ENCODE measurements around the gene KIZ. TPM values are rescaled to one million over a fixed set of nuclear protein-coding genes. Genes with fewer than 3 reads are reported as not detected.

The KIZ gene
- total and polyA plus RNA-seq, 7 experiments from 2014 or later = 15.6 to 49.6 (median 32.5) TPM

DNA sequence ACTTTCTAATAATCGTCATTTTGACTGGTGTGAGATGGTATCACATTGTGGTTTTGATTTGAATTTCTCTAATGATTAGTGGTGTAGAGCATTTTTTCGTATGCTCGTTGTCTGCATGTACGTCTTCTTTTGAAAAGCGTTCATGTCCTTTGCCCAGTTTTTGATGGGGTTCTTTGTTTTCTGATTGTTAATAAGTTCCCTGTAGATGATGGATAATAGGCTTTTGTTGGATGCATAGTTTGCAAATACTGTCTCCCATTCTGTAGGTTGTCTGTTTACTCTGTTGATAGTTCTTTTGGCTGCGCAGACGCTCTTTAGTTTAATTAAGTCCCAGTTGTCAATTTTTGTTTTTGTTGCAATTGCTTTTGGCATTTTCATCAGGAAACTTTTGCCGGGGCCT, 144.9 kb downstream of the KIZ start:
- DNase-seq (no peak), ATAC-seq (no peak)
- Histone ChIP-seq H3K27me3 (ENCODE audit: control insufficient read depth in 2 of 2, insufficient read depth in 2 of 2, low read length in 2 of 2) (no peaks in the 10 kb centered on the region), H3K27ac (ENCODE audit: low read depth, low read length) (no peak overlapping the region), H3K4me1 (ENCODE audit: control insufficient read depth in 2 of 2, insufficient read depth in 2 of 2, low read length in 2 of 2) (no peaks in the 10 kb centered on the region), H3K4me3 (ENCODE audit: low read length) (no peak overlapping the region), H3K9me3 (ENCODE audit: control insufficient read depth in 2 of 3, low read length in 3 of 3) (no peaks in the 10 kb centered on the region), H3K36me3 (ENCODE audit: control insufficient read depth in 2 of 3, insufficient read depth in 3 of 3, low read length in 3 of 3) (no peaks in the 10 kb centered on the region)
- peaks cover 0 to 9% (median 4%) of the 10 kb centered on the region in 5 donors for H3K36me3 Mint-ChIP-seq
- POLR2A ChIA-PET = no interaction called here
- CTCF ChIA-PET = no interaction called here
- no peak overlapping the region for H3K27ac Mint-ChIP-seq
- intact Hi-C loops (cut with micrococcal nuclease) = no loop called here
- peaks cover 0 to 36% (median 20%) of the 10 kb centered on the region in 5 donors for H3K27me3 Mint-ChIP-seq
- H3K9me3 Mint-ChIP-seq = peaks cover 0 to 11% (median 6%) of the 10 kb centered on the region in 11 donors
- no peaks in the 10 kb centered on the region for H3K4me1 Mint-ChIP-seq
- no peak overlapping the region for H3K4me3 Mint-ChIP-seq

DNA sequence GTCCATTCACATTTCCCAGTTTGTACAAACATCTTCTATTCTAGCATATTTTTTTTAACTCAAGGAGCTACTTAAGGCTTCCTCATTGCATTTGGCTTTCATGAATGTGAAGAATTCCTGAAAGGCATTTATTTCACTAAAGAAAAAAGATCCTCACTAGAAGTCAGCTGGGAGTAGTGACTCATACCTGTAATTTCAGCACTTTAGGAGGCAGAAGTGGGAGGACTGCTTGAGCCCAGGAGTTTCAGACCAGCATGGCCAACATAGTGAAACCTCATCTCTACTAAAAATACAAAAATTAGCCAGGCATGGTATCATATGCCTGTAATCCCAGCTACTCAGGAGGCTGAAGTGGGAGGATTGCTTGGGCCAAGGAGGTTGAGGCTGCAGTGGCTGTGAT, 146.4 kb downstream of the KIZ start:
- H3K9me3 ChIP-seq (ENCODE audit: control insufficient read depth in 2 of 3, low read length in 3 of 3) = no peaks in the 10 kb centered on the region
- ATAC-seq (no peak), DNase-seq (no peak)
- Mint-ChIP-seq H3K27me3 (peaks cover 0 to 36% (median 20%) of the 10 kb centered on the region in 5 donors), H3K27ac (no peak overlapping the region), H3K4me1 (no peaks in the 10 kb centered on the region), H3K36me3 (peaks cover 0 to 9% (median 4%) of the 10 kb centered on the region in 5 donors), H3K9me3 (peaks cover 0 to 11% (median 6%) of the 10 kb centered on the region in 11 donors), H3K4me3 (no peak overlapping the region)
- intact Hi-C loops (cut with micrococcal nuclease) = no loop called here
- H3K4me1 ChIP-seq (ENCODE audit: control insufficient read depth in 2 of 2, insufficient read depth in 2 of 2, low read length in 2 of 2) = no peaks in the 10 kb centered on the region
- ChIA-PET POLR2A (no interaction called here), CTCF (no interaction called here)
- H3K36me3 ChIP-seq (ENCODE audit: control insufficient read depth in 2 of 3, insufficient read depth in 3 of 3, low read length in 3 of 3) = no peaks in the 10 kb centered on the region
- no peaks in the 10 kb centered on the region for H3K27me3 ChIP-seq (ENCODE audit: control insufficient read depth in 2 of 2, insufficient read depth in 2 of 2, low read length in 2 of 2)
- H3K4me3 ChIP-seq (ENCODE audit: low read length) = no peak overlapping the region
- no peak overlapping the region for H3K27ac ChIP-seq (ENCODE audit: low read depth, low read length)

DNA sequence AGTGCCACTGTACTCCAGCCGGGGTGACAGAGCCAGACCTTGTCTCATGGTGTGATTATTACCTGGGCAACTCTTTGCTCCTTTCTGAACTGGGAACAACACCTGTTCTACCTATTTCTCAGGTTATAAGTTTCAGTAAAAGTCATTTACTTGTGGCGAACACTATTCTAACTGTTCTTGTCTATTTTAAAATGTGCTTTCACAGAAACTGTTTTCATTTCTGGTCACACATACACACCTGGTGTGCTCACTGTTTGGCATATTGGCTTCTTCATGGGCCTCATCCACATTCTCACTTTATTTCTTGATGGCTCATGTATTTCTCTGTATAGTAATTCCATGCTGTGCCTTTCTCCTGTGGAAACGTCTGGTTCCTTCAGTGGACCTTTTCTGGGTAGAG, 146.8 kb downstream of the KIZ start:
- peaks cover 0 to 9% (median 4%) of the 10 kb centered on the region in 5 donors for H3K36me3 Mint-ChIP-seq
- no peaks in the 10 kb centered on the region for H3K4me1 Mint-ChIP-seq
- H3K9me3 Mint-ChIP-seq = peaks cover 0 to 11% (median 5%) of the 10 kb centered on the region in 11 donors
- H3K9me3 ChIP-seq (ENCODE audit: control insufficient read depth in 2 of 3, low read length in 3 of 3) = no peaks in the 10 kb centered on the region
- DNase-seq (no peak), ATAC-seq (no peak)
- H3K27ac Mint-ChIP-seq = no peak overlapping the region
- H3K27me3 ChIP-seq (ENCODE audit: control insufficient read depth in 2 of 2, insufficient read depth in 2 of 2, low read length in 2 of 2) = no peaks in the 10 kb centered on the region
- H3K27ac ChIP-seq (ENCODE audit: low read depth, low read length) = no peak overlapping the region
- no peak overlapping the region for H3K4me3 Mint-ChIP-seq
- H3K4me3 ChIP-seq (ENCODE audit: low read length) = no peak overlapping the region
- H3K4me1 ChIP-seq (ENCODE audit: control insufficient read depth in 2 of 2, insufficient read depth in 2 of 2, low read length in 2 of 2) = no peaks in the 10 kb centered on the region
- ChIA-PET CTCF (no interaction called here), POLR2A (no interaction called here)
- H3K27me3 Mint-ChIP-seq = peaks cover 0 to 36% (median 20%) of the 10 kb centered on the region in 5 donors
- no peaks in the 10 kb centered on the region for H3K36me3 ChIP-seq (ENCODE audit: control insufficient read depth in 2 of 3, insufficient read depth in 3 of 3, low read length in 3 of 3)
- intact Hi-C loops (cut with micrococcal nuclease) = no loop called here

DNA sequence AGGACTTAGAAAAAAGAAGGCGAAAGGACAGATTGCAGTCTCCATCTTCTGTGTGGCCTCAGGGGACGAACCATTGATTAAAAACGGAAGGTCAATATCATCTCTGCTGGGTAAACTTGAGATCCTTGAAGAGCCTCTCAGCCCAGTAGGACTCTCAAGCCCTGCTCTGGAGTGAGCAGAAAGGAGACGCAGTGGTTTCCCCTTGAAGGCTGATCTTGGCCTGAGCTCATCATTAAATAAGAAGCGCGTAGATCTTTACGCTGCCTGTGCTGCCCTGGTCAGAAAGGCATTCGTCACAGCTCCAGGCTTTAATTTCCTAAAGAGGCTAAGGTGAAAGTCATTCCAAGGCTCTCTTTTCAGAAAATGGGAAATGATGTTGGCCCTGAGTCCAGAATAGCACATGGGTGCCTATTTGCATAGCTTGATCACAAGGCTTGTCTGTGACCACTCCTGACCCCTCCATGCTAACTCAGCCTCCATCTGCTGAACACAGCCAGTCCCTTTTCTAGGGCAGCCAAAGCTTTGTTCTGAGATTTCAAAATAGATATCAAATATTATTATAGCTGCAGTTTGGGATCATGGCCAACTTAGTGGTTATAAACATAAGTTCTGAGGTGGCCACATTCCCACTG, 148.0 kb downstream of the KIZ start:
- no peak overlapping the region for H3K27ac ChIP-seq (ENCODE audit: low read depth, low read length)
- CTCF ChIA-PET = no interaction called here
- no peaks in the 10 kb centered on the region for H3K4me1 Mint-ChIP-seq

DNA sequence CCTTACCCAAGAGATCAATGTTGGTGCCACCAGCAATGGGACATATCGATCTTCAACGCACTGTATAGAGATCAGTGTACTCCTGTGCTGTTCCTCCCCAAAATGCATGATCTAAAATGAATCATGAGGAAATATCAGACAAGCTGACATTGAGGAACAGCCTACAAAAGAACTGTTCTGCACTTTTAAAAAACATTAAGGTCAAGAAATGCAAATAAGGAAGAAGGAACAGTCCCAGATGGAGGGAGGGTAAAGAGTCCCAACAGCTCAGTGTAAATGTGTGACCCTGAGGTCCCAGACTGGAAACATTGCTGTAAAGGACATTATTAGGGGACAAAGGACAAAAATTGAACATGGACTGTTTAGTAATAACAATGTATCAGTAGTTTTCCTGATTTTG, 152.9 kb downstream of the KIZ start:
- Mint-ChIP-seq H3K9me3 (peaks cover 0 to 5% (median 0%) of the 10 kb centered on the region in 11 donors), H3K27me3 (peaks cover 9 to 36% (median 24%) of the 10 kb centered on the region in 5 donors), H3K27ac (no peak overlapping the region), H3K36me3 (no peaks in the 10 kb centered on the region), H3K4me1 (no peaks in the 10 kb centered on the region), H3K4me3 (no peak overlapping the region)
- intact Hi-C loops (cut with micrococcal nuclease) = no loop called here
- POLR2A ChIA-PET = no interaction called here
- no peaks in the 10 kb centered on the region for H3K27me3 ChIP-seq (ENCODE audit: control insufficient read depth in 2 of 2, insufficient read depth in 2 of 2, low read length in 2 of 2)
- no peaks in the 10 kb centered on the region for H3K4me1 ChIP-seq (ENCODE audit: control insufficient read depth in 2 of 2, insufficient read depth in 2 of 2, low read length in 2 of 2)
- DNase-seq (no peak), ATAC-seq (no peak)
- H3K36me3 ChIP-seq (ENCODE audit: control insufficient read depth in 2 of 3, insufficient read depth in 3 of 3, low read length in 3 of 3) = no peaks in the 10 kb centered on the region
- CTCF ChIA-PET = no interaction called here
- no peak overlapping the region for H3K4me3 ChIP-seq (ENCODE audit: low read length)
- H3K27ac ChIP-seq (ENCODE audit: low read depth, low read length) = no peak overlapping the region
- H3K9me3 ChIP-seq (ENCODE audit: control insufficient read depth in 2 of 3, low read length in 3 of 3) = no peaks in the 10 kb centered on the region

More for the DNA sequence above, 148.0 kb downstream of the KIZ start:
- Mint-ChIP-seq H3K36me3 (peaks cover 0 to 9% (median 4%) of the 10 kb centered on the region in 5 donors), H3K27me3 (peaks cover 10 to 39% (median 18%) of the 10 kb centered on the region in 5 donors), H3K4me3 (no peak overlapping the region), H3K9me3 (peaks cover 0 to 11% (median 4%) of the 10 kb centered on the region in 11 donors), H3K27ac (no peak overlapping the region)
- ATAC-seq (no peak), DNase-seq (no peak)
- intact Hi-C loops (cut with micrococcal nuclease) = no loop called here
- Histone ChIP-seq H3K36me3 (ENCODE audit: control insufficient read depth in 2 of 3, insufficient read depth in 3 of 3, low read length in 3 of 3) (no peaks in the 10 kb centered on the region), H3K27me3 (ENCODE audit: control insufficient read depth in 2 of 2, insufficient read depth in 2 of 2, low read length in 2 of 2) (no peaks in the 10 kb centered on the region), H3K4me3 (ENCODE audit: low read length) (no peak overlapping the region), H3K9me3 (ENCODE audit: control insufficient read depth in 2 of 3, low read length in 3 of 3) (no peaks in the 10 kb centered on the region), H3K4me1 (ENCODE audit: control insufficient read depth in 2 of 2, insufficient read depth in 2 of 2, low read length in 2 of 2) (no peaks in the 10 kb centered on the region)
- POLR2A ChIA-PET = no interaction called here

DNA sequence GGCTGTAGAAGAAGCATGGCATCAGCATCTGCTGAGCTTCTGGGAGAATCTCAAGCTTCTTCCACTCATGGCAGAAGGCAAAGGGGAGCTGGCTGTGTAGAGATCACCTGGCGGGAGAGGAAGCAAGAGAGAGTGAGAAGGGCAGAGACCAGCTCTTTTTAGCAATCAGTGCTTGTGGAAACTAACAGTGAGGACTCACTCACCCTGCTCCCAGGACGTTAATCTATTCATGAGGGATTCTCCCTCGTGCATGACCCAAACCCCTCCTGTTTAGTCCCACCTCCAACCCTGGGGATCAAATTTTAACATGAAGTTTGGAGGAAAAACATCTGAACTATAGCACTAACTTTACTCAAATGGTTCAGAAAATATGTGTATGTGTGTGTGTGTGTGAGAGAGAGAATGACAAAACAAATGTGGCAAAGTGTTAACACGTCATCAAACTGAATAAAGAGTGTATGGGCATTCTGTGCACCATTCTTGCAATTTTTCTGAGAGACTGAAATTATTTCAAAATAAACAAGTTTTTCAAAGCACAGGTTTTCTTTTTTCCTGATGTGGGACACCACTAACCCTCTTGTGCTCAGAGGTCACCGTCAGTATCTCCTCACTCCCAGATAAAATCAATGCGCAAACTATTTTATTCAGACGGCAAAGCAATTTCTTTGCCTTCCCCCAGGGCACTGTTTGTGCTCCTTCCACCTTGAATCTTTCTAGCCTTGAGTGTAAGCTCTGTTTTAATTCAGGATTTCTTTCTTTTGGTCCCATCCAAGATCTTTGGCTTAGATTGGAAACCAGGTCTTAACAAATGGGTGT, 154.0 kb downstream of the KIZ start:
- Histone ChIP-seq H3K27ac (ENCODE audit: low read depth, low read length) (no peak overlapping the region), H3K36me3 (ENCODE audit: control insufficient read depth in 2 of 3, insufficient read depth in 3 of 3, low read length in 3 of 3) (no peaks in the 10 kb centered on the region), H3K4me1 (ENCODE audit: control insufficient read depth in 2 of 2, insufficient read depth in 2 of 2, low read length in 2 of 2) (no peaks in the 10 kb centered on the region), H3K4me3 (ENCODE audit: low read length) (no peak overlapping the region), H3K27me3 (ENCODE audit: control insufficient read depth in 2 of 2, insufficient read depth in 2 of 2, low read length in 2 of 2) (no peaks in the 10 kb centered on the region), H3K9me3 (ENCODE audit: control insufficient read depth in 2 of 3, low read length in 3 of 3) (no peaks in the 10 kb centered on the region)
- Mint-ChIP-seq H3K27ac (no peak overlapping the region), H3K9me3 (peaks cover 0 to 8% (median 3%) of the 10 kb centered on the region in 11 donors), H3K4me1 (no peaks in the 10 kb centered on the region), H3K36me3 (no peaks in the 10 kb centered on the region), H3K27me3 (peaks cover 14 to 38% (median 25%) of the 10 kb centered on the region in 5 donors), H3K4me3 (no peak overlapping the region)
- POLR2A ChIA-PET = no interaction called here
- no peak for DNase-seq
- intact Hi-C loops (cut with micrococcal nuclease) = no loop called here
- ATAC-seq = no peak
- CTCF ChIA-PET = no interaction called here
